ENCODE results near the gene CACNG5. TPM values are rescaled to one million over a fixed set of nuclear protein-coding genes. Genes with fewer than 3 reads are reported as not detected.

Gene CACNG5
- total RNA-seq, 1 donor from 2014 or later = not detected

DNA sequence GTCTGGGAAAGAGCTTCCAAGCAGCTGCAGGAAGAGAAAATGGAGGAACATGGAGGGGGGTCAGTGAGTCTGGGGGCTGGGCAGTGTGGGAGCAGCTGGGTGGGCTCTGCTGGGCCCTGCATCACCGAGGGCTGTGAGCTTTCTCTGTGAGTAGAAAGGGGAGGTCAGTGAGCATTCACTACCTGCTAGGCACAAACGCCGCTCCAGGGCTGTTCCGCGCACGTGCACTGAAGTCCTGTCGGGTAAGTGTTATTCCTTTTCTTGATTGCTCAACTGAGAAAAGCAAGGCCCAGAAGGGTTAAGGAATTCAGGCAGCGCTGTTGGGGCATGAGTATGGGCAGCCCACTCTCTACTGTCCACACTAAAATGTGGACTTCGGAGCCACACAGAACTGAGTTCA is 4.7 kb downstream of the CACNG5 start:
- H3K27ac Mint-ChIP-seq (ENCODE audit: unreplicated experiment) = no peak overlapping the region
- H3K27me3 Mint-ChIP-seq (ENCODE audit: unreplicated experiment) = peaks cover 15% of the 10 kb centered on the region
- no peak for DNase-seq (ENCODE audit: low spot score)
- no peaks in the 10 kb centered on the region for H3K4me1 Mint-ChIP-seq (ENCODE audit: unreplicated experiment)
- no peak overlapping the region for H3K4me3 Mint-ChIP-seq (ENCODE audit: unreplicated experiment)
- peaks cover 4% of the 10 kb centered on the region for H3K36me3 Mint-ChIP-seq (ENCODE audit: low read depth, unreplicated experiment)
- TF ChIP-seq, protein P1, sequence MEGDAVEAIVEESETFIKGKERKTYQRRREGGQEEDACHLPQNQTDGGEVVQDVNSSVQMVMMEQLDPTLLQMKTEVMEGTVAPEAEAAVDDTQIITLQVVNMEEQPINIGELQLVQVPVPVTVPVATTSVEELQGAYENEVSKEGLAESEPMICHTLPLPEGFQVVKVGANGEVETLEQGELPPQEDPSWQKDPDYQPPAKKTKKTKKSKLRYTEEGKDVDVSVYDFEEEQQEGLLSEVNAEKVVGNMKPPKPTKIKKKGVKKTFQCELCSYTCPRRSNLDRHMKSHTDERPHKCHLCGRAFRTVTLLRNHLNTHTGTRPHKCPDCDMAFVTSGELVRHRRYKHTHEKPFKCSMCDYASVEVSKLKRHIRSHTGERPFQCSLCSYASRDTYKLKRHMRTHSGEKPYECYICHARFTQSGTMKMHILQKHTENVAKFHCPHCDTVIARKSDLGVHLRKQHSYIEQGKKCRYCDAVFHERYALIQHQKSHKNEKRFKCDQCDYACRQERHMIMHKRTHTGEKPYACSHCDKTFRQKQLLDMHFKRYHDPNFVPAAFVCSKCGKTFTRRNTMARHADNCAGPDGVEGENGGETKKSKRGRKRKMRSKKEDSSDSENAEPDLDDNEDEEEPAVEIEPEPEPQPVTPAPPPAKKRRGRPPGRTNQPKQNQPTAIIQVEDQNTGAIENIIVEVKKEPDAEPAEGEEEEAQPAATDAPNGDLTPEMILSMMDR (IDR thresholded peaks at IDR 0.05; ENCODE audit: unreplicated experiment) = no peak
- no peaks in the 10 kb centered on the region for H3K9me3 Mint-ChIP-seq (ENCODE audit: unreplicated experiment)

DNA sequence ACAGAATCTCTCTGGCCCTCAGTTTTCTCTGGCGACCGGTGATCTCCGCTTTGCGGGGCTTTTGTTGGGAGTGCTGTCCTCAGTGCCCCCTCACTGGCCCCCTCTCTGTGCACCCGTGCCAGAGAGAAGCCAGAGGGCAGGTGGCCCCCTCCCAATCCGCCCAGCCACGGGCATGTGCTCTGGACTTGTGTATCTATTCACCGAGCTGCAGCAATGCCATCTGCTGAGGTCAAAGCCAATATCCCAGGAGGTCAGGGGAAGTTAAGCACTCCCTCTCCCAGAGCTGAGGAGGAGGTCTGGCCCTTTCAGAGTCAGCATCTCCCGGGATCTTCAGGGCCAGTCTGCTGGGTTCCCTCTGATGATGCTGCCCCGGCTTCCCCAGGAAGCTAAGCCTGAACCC is 5.1 kb downstream of the CACNG5 start:
- Mint-ChIP-seq H3K4me3 (ENCODE audit: unreplicated experiment) (no peak overlapping the region), H3K9me3 (ENCODE audit: unreplicated experiment) (no peaks in the 10 kb centered on the region), H3K36me3 (ENCODE audit: low read depth, unreplicated experiment) (peaks cover 4% of the 10 kb centered on the region), H3K27me3 (ENCODE audit: unreplicated experiment) (peaks cover 15% of the 10 kb centered on the region), H3K4me1 (ENCODE audit: unreplicated experiment) (no peaks in the 10 kb centered on the region), H3K27ac (ENCODE audit: unreplicated experiment) (no peak overlapping the region)
- DNase-seq (ENCODE audit: low spot score) = no peak
- TF ChIP-seq, protein P1 (IDR thresholded peaks at IDR 0.05; ENCODE audit: unreplicated experiment) = no peak

DNA sequence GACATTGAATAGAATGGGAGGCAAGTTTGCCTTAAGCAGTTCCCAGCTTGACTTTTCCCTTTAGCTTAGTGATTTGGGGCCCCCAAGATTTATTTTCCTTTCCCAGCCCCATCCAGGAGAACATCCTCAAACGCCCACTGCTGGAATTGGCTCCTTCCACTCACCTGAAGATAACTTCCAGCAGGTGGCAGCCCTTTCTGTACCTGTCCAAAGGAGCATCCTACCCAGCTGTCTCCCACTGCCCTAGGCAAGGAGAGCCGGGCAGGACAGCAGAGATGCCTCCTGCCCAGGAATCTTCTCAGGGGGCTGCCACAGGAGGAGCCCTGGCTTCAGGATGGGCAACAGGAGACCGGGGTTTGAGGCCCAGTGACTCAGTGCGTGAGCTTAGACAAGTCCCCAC is 6.4 kb downstream of the CACNG5 start:
- DNase-seq (ENCODE audit: low spot score) = no peak
- H3K27me3 Mint-ChIP-seq (ENCODE audit: unreplicated experiment) = peaks cover 10% of the 10 kb centered on the region

DNA sequence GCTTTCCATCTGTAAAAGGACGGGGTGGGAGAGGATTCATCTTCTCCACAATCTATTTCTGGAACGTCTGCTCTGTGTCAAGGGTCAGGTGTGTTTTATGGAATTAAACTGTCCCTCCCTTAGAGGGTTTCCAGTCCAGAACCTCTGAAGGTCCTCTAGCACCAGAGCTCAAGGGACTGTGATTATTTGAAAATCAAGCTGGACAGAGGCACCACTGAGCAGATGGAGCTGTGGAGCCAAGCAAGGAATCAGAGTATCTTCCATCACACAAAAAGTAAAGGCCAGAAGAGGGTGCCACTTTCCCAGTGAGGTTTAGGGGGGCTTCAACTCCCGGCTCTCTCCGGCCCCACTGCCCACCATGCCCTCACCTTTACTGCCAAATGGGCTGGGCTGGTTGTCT is 6.8 kb downstream of the CACNG5 start:
- Mint-ChIP-seq H3K36me3 (ENCODE audit: low read depth, unreplicated experiment) (peaks cover 4% of the 10 kb centered on the region), H3K9me3 (ENCODE audit: unreplicated experiment) (peaks cover 8% of the 10 kb centered on the region), H3K27ac (ENCODE audit: unreplicated experiment) (no peak overlapping the region), H3K27me3 (ENCODE audit: unreplicated experiment) (peaks cover 9% of the 10 kb centered on the region), H3K4me3 (ENCODE audit: unreplicated experiment) (no peak overlapping the region), H3K4me1 (ENCODE audit: unreplicated experiment) (no peaks in the 10 kb centered on the region)
- TF ChIP-seq, protein P1 (IDR thresholded peaks at IDR 0.05; ENCODE audit: unreplicated experiment) = no peak
- no peak for DNase-seq (ENCODE audit: low spot score)

More for the DNA sequence above, 6.4 kb downstream of the CACNG5 start:
- Mint-ChIP-seq H3K9me3 (ENCODE audit: unreplicated experiment) (peaks cover 4% of the 10 kb centered on the region), H3K27ac (ENCODE audit: unreplicated experiment) (no peak overlapping the region), H3K4me1 (ENCODE audit: unreplicated experiment) (no peaks in the 10 kb centered on the region), H3K36me3 (ENCODE audit: low read depth, unreplicated experiment) (peaks cover 4% of the 10 kb centered on the region), H3K4me3 (ENCODE audit: unreplicated experiment) (no peak overlapping the region)
- TF ChIP-seq, protein P1 (IDR thresholded peaks at IDR 0.05; ENCODE audit: unreplicated experiment) = no peak

DNA sequence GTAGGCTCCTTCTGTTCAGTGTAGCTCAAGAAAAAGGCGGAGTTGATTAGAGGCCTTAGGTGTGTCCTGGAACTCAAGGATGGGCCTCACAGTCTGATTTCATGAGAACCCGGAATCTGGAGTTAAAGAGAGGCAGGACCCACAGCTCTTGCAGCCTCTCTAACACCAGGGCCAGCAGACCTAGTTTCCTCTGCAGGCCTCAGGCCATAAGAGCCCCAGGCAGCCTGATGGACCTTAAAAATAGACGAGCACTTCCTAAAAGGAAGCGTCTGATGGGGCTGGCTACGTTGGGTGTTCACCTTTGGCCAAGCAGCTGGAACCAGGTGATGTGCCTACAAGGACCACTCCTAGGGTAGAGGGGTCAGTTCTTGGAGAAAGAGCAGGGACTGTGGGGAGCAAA is 7.6 kb downstream of the CACNG5 start:
- Mint-ChIP-seq H3K4me1 (ENCODE audit: unreplicated experiment) (no peaks in the 10 kb centered on the region), H3K9me3 (ENCODE audit: unreplicated experiment) (peaks cover 8% of the 10 kb centered on the region), H3K27me3 (ENCODE audit: unreplicated experiment) (peaks cover 6% of the 10 kb centered on the region), H3K27ac (ENCODE audit: unreplicated experiment) (no peak overlapping the region), H3K4me3 (ENCODE audit: unreplicated experiment) (no peak overlapping the region), H3K36me3 (ENCODE audit: low read depth, unreplicated experiment) (peaks cover 4% of the 10 kb centered on the region)
- DNase-seq (ENCODE audit: low spot score) = no peak
- TF ChIP-seq, protein P1 (IDR thresholded peaks at IDR 0.05; ENCODE audit: unreplicated experiment) = no peak

Data from endothelial cell (in vitro differentiated cells).